Natural killer cell (primary cell): ENCODE measurements around the gene PLBD1. TPM values are rescaled to one million over a fixed set of nuclear protein-coding genes. Genes with fewer than 3 reads are reported as not detected.

Experiments used
- ATAC-seq, 3 donors: fragments of 150-1000 bp in 2 of 3; fragments of 200-7000 bp in 1 of 3; cut with Tn5 transposase; 1 replicate in 1 of 3; 2 replicates in 2 of 3; pipeline ENCODE4 v1.10.0; 2021; ENCODE audit warnings: mild to moderate bottlenecking in 2 of 3, moderate library complexity in 2 of 3
- DNase-seq, 2 donors: peaks; one replicate each; pipeline versions ENCODE4 v3.0.0 to v3.0.0-alpha.2; 2013 to 2021; ENCODE audit warnings: mixed read lengths in 1 of 2
- H3K27ac ChIP-seq: one replicate; pipeline ENCODE4 v1.5.1; 2013; ENCODE audit warnings: mild to moderate bottlenecking, low read length
- H3K27me3 ChIP-seq: one replicate; pipeline ENCODE4 v1.6.1; 2013; ENCODE audit warnings: low read length; ENCODE audit not compliant: control insufficient read depth, insufficient read depth
- H3K36me3 ChIP-seq: one replicate; pipeline ENCODE4 v1.6.1; 2013; ENCODE audit warnings: low read length; ENCODE audit not compliant: control insufficient read depth, insufficient read depth
- H3K4me1 ChIP-seq: one replicate; pipeline ENCODE4 v1.6.1; 2013; ENCODE audit warnings: low read length; ENCODE audit not compliant: control insufficient read depth, insufficient read depth
- H3K4me3 ChIP-seq: one replicate; pipeline ENCODE4 v1.5.1; 2013; ENCODE audit warnings: low read length
- H3K9me3 ChIP-seq: one replicate; pipeline ENCODE4 v1.6.1; 2013; ENCODE audit warnings: low read length; ENCODE audit not compliant: control insufficient read depth, insufficient read depth
- H3K27ac Mint-ChIP-seq, 2 donors: one replicate each; pipeline ENCODE4 v1.8.0; 2022; ENCODE audit warnings: mild to moderate bottlenecking in 2 of 2, mixed read lengths in 2 of 2, moderate library complexity in 1 of 2
- H3K27me3 Mint-ChIP-seq, 2 donors: one replicate each; pipeline ENCODE4 v1.8.0; 2022; ENCODE audit warnings: low read depth in 2 of 2, mixed read lengths in 2 of 2
- H3K36me3 Mint-ChIP-seq: one replicate; pipeline ENCODE4 v1.8.0; 2022; ENCODE audit warnings: mixed read lengths
- H3K4me1 Mint-ChIP-seq, 2 donors: one replicate each; pipeline ENCODE4 v1.8.0; 2022; ENCODE audit warnings: mixed read lengths in 2 of 2
- H3K4me3 Mint-ChIP-seq: one replicate; pipeline ENCODE4 v1.8.0; 2022; ENCODE audit warnings: mild to moderate bottlenecking, moderate library complexity, mixed read lengths
- H3K9me3 Mint-ChIP-seq, 2 donors: one replicate each; pipeline ENCODE4 v1.8.0; 2022; ENCODE audit warnings: mixed read lengths in 2 of 2
- CTCF ChIP-seq: fragments of 200-600 bp; IDR thresholded peaks from one replicate; pipeline ENCODE4 v1.8.0; 2022; ENCODE audit warnings: antibody characterized with exemption
- WGBS: methylation state at CpG from one replicate; pipeline ENCODE4 v1.1.7; 2013; ENCODE audit warnings: missing lambda C conversion rate; ENCODE audit not compliant: insufficient coverage; 5-methylcytosine and 5-hydroxymethylcytosine counted together
- intact Hi-C: fragments of 100-400 bp; cut with micrococcal nuclease; formaldehyde crosslinking; loops from one replicate; pipeline ENCODE4 v1.14.2; 2022
- total RNA-seq, 4 donors: library from RNA; stranded (reverse); fragments of 120-200 nt in 1 of 4; gene quantifications; one replicate each; pipeline versions ENCODE4 v1.2.3 to v1.2.4, GENCODE V29; 2013 to 2022

The PLBD1 gene
- total RNA-seq, 3 donors from 2014 or later (not counting 1 experiment from before 2014, with no cell fraction given), result 3.3 to 8.2 (median 4.6) TPM

GRCh38 chr12:14605401-14605989, 37.8 kb upstream of the PLBD1 start:
- no CpG with 5 or more reads among the region's 3 CpGs for WGBS
- Mint-ChIP-seq H3K4me3 (no peak overlapping the region), H3K27me3 (peaks cover 8 to 20% of the 10 kb centered on the region in 2 donors), H3K36me3 (peaks cover 25% of the 10 kb centered on the region), H3K4me1 (no peaks in the 10 kb centered on the region), H3K27ac (no peak overlapping the region), H3K9me3 (peaks cover 8 to 17% of the 10 kb centered on the region in 2 donors)
- H3K36me3 ChIP-seq, result no peaks in the 10 kb centered on the region
- H3K27me3 ChIP-seq, result no peaks in the 10 kb centered on the region
- TF ChIP-seq CTCF, result no peak
- H3K27ac ChIP-seq, result no peak overlapping the region
- no peak overlapping the region for H3K4me3 ChIP-seq
- DNase-seq (no peak), ATAC-seq (no peak)
- intact Hi-C loops, result no loop called here
- no peaks in the 10 kb centered on the region for H3K4me1 ChIP-seq
- no peaks in the 10 kb centered on the region for H3K9me3 ChIP-seq

- Mint-ChIP-seq H3K27ac (no peak overlapping the region), H3K4me3 (no peak overlapping the region), H3K36me3 (peaks cover 16% of the 10 kb centered on the region), H3K4me1 (no peaks in the 10 kb centered on the region), H3K9me3 (peaks cover 5 to 6% of the 10 kb centered on the region in 2 donors), H3K27me3 (peaks cover 12 to 46% of the 10 kb centered on the region in 2 donors)
- Histone ChIP-seq H3K4me1 (no peaks in the 10 kb centered on the region), H3K36me3 (no peaks in the 10 kb centered on the region), H3K9me3 (no peaks in the 10 kb centered on the region), H3K27ac (no peak overlapping the region), H3K27me3 (no peaks in the 10 kb centered on the region), H3K4me3 (no peak overlapping the region)
- intact Hi-C loops, result no loop called here
- ATAC-seq, result no peak
- 93% methylated on average over 2 of the region's 4 CpGs for WGBS
- no peak for DNase-seq
- TF ChIP-seq CTCF, result no peak
Measured at GRCh38 chr12:14601692-14602478, 34.2 kb upstream of the PLBD1 start.

- 88% methylated on average over 3 of the region's 3 CpGs for WGBS
- Histone ChIP-seq H3K4me3 (no peak overlapping the region), H3K27me3 (no peaks in the 10 kb centered on the region), H3K9me3 (no peaks in the 10 kb centered on the region), H3K27ac (no peak overlapping the region), H3K4me1 (no peaks in the 10 kb centered on the region), H3K36me3 (no peaks in the 10 kb centered on the region)
- intact Hi-C loops, result no loop called here
- Mint-ChIP-seq H3K9me3 (no peaks in the 10 kb centered on the region), H3K4me1 (no peaks in the 10 kb centered on the region), H3K4me3 (no peak overlapping the region), H3K27me3 (peaks cover 15 to 42% of the 10 kb centered on the region in 2 donors), H3K27ac (no peak overlapping the region), H3K36me3 (no peaks in the 10 kb centered on the region)
- TF ChIP-seq CTCF, result no peak
- DNase-seq (no peak), ATAC-seq (no peak)
Measured at GRCh38 chr12:14597480-14597879, 29.8 kb upstream of the PLBD1 start.
